GM18858 (cell line): ENCODE data around the gene MYORG.

Experiments
- ATAC-seq: cut with Tn5 transposase; IDR thresholded peaks from one replicate; pipeline ENCODE4 v1.9.1; 2021; ENCODE audit not compliant: unreplicated experiment

The MYORG gene

GRCh38 chr9:34376596-34377403 lies at the start of gene MYORG:
TSS of gene MYORG (minus strand) at chr9:34376898. CDS start at chr9:34372943, 3,955 bp downstream.
- ATAC-seq: peak; percentile 83

DNA sequence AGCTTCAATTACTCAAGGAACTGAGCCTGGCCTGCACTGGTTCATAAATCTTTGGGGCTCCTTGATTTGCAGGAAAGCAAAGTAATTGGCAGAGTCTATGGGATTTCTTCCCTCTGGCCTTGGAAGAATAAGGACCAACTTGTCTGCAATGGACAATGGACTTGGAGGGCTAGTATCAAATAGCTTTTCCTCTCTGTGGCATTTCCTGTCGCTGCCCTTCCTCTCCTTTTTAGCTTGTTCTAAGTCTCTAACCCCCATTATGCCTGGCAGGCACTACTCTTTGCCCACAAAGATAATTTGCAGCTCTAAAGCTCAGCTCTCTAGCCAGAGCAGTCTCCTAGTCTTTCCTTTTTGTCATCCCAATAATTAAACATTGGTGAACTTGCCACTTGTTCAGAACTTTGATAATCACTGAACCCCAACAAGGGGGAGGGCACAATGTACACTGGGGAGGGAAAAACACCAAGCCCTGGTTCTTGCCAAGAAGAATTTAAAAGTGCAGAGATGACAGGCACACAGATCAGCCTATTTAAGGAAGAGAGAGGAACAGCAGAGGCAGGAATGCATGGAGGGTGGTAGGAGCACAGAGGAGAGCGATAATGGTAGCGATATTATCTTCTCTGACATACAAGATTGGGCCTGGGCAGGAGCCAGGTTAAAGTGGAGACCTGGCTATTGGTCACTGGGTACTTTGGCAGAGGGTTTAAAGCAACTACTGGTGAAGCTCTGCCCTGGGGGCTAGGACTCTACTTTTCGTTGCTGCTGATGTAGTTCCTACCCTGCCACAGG lies 43.2 kb upstream of the MYORG start:
- ATAC-seq: no peak

DNA sequence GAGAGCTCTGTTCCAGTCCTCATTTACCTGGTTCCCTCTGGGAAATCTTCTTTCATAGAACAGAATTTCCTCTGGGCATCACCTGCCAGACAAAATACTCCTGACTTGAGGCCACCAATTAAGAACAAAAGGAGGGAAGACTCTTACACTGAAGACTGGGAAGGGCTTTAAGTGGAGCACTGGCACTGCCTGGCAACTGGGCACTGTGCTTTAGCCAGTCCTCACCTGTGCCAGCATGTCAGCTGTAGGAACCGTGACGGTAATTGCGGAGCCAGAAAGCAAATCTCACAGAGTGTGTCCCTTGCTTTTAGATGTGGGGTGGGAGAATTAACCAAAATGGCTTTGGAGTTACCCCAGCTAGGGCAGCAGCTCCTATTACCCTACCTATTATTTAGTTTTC lies 41.0 kb upstream of the MYORG start:
- no peak for ATAC-seq

DNA sequence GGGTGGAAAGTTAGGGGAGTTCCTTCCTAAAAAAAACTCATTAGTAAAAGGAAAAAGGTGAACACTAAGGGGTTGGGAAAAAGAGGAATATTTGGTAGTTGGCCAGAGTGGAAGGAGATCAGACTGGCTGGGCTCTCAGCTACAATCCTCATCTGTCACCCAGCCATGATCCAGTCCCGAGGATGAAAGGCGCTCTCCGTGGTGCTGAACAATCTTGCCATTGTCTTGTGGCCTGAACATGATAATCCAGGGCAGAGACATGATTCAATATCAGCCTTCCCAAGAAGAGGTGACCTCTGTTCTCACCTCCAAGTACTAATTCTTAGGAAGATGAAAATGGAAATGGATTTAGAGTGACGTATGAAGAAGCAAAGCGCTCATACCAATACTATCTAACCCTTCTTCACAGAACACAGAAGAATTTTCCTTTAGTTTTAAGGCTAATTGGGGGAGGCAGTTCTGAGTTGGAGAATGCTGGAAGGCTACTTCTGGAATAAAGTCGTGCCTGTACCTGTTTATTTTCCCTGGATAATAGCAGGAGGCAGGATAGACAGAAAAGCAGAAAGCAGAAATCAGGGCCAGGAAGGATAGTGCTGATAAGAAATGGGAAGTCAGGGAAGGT lies 36.6 kb upstream of the MYORG start:
- ATAC-seq: no peak

- no peak for ATAC-seq
These were observed 35.6 kb upstream of the MYORG start for GRCh38 chr9:34412336-34412735.

- ATAC-seq: no peak
These were observed 32.5 kb upstream of the MYORG start for GRCh38 chr9:34409154-34409553.

GRCh38 chr9:34408173-34408572 lies 31.5 kb upstream of the MYORG start:
- no peak for ATAC-seq

GRCh38 chr9:34406219-34406618 lies 29.5 kb upstream of the MYORG start:
- ATAC-seq: no peak

DNA sequence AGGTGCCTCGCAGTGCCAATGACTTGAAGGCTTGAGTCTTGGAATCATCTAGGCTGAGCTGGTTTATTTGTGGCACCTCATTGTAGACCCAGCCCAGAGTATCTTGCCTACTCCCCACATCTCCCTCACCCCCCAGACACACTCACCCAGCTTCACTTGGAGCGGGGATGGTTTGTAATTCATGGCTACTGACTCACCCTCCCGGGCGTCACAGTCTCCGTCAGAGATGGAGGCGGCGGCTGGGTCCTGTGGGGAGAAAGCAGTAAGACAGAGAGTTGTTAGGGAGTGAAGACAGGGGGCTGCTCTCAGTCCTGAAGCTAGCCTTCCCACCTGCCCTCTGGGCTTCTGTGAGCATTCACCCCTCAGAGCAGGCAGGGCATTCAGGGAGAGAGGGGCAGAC lies 29.0 kb upstream of the MYORG start:
- no peak for ATAC-seq

- ATAC-seq: no peak
These were observed 27.1 kb upstream of the MYORG start for GRCh38 chr9:34403554-34404380.

DNA sequence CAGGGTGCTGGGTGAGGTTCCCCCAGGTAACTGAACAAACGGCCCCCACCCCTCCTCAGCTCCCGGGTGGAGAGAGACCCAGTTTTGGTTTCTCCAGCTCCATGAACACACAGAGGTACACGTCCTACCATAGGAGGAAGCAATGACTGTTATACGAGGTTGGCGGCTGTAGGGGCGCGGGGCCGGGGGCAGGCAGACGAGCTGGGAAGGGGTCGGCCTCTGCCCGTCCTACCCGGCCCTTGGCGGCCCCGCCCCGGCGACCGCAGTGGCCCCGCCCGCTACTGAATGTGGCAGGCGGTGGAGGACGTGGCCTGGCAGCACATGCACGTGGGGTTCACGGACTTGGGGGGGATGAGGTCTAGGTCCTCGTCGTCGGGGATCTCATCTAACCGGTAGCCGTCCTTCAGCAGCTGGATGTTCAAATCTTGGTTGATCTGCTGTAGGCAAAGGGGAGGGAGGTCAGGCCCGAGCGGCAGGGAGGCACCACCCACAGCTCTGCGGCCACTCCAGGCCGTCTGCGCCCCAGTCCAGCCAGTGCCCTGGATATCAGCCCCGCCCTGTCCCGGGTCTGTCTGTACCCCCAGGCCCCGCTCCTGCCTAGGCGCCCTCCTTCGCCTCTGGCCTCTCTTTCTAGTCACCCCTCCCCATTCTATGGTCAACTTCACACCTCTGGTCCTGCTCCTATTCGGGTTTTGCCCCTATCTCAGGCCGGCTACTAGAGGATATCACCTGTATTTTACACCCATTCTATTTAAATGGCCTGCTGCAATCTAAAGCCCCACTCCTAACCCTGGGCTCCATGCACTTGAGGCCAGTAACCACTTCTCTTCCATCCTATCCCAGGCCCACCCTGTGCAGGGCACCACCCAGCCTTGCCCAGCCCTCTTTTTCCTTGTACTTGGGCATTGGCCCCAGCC lies 24.2 kb upstream of the MYORG start:
- no peak for ATAC-seq

DNA sequence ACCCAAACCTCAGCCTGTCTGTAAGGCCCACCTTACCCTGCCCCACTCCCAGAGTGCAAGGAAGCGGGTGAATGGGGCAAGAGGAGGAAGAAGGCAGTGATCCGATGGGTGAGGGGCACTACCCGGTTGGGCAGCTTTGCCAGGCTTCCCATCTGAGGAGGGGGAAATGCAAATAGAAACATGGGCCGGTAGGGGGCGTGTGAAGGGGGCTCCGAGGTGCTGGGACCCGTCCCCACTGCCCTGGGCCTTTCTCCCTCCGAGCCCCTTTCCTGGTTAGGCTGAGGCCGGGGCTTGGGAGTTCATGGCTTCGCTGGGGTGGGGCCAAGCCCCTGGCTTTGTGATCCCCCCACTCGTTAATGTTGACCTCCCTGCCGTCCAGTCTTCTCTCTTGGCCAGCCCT lies 23.6 kb upstream of the MYORG start:
- ATAC-seq: no peak

- no peak for ATAC-seq
These were observed 23.0 kb upstream of the MYORG start for GRCh38 chr9:34399729-34400128.

DNA sequence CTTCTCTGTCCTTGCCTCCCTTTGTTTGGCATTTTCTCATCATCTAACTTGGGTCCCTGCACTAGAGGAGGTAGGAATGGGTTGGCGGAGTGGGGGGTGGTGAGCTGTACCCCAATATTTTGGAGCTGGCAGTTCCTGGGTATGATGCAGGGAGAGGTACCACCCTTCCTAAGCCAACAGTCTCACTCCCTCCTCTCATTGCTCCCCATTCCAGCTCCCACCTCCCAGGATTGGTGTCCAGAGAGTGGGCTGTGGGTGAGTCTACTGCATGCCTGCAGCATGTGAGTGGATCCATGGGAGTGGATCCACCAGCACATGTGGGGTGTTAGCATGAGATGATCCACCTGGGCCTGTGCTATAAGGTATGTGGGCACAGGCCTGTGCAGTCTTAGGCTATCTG lies 22.2 kb upstream of the MYORG start:
- ATAC-seq: no peak

- no peak for ATAC-seq
These were observed 19.8 kb upstream of the MYORG start for GRCh38 chr9:34396276-34397214.

- no peak for ATAC-seq
These were observed 15.8 kb upstream of the MYORG start for GRCh38 chr9:34392511-34392910.

DNA sequence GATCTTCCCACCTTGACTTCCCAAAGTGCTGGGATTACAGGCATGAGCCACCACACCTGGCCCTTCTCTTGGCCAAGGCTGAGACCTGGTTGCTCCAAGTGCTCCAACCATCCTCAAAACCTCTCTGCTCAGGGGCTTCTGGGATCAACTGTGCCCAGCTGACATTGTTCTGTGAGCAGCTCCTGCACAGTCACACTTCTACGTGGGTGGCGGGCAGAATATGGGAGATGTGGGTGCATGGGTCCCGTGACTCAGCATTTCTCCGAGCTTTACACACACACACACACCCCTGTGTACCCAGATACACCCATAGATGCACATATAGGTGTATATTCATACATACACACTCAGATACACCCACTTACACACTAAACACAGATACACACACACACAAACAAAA lies 10.5 kb upstream of the MYORG start:
- no peak for ATAC-seq

GRCh38 chr9:34386656-34387055 lies 10.0 kb upstream of the MYORG start:
- no peak for ATAC-seq
